GM12873 (cell line): ENCODE results near the gene AGAP1.

Experiments used
- TF ChIP-seq, protein P1 (sequence below): IDR thresholded peaks from 2 replicates; pipeline ENCODE4 v1.5.1; 2012; ENCODE audit warnings: low read depth, mild to moderate bottlenecking, moderate library complexity, low read length, control low read depth; ENCODE audit not compliant: insufficient read depth; ENCODE audit errors: missing control alignments

AGAP1 gene

DNA sequence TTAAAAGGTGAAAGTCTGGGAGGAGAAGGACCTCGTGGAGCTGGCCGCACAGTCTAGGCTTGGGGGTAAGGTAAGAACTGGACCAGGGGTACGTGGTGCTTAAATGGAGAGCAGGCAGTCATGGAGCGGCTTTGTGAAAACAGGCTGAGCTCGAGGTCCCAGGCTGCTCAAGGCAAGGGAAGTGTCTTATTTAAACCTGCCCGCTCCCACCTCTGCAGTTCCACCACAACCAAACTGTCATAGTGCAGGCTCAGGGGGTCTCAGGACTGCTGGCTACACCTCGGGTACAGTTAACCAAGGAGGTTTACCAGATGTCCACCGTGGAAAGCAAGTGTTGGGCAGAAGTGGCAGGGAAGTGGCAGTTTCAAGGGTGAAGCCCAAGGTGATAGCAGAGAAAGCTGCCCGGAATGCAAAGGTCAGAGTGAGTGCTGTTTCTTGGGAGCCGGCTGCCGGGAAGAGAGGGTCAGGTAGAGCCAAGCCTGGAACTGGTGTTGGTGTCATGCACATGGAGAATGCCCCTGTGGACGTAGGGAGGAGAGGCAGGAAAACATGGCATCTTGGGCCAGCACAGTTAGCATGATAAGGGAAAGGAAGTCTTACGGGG is 471.0 kb downstream of the AGAP1 start:
- TF ChIP-seq, protein P1, sequence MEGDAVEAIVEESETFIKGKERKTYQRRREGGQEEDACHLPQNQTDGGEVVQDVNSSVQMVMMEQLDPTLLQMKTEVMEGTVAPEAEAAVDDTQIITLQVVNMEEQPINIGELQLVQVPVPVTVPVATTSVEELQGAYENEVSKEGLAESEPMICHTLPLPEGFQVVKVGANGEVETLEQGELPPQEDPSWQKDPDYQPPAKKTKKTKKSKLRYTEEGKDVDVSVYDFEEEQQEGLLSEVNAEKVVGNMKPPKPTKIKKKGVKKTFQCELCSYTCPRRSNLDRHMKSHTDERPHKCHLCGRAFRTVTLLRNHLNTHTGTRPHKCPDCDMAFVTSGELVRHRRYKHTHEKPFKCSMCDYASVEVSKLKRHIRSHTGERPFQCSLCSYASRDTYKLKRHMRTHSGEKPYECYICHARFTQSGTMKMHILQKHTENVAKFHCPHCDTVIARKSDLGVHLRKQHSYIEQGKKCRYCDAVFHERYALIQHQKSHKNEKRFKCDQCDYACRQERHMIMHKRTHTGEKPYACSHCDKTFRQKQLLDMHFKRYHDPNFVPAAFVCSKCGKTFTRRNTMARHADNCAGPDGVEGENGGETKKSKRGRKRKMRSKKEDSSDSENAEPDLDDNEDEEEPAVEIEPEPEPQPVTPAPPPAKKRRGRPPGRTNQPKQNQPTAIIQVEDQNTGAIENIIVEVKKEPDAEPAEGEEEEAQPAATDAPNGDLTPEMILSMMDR = no peak

DNA sequence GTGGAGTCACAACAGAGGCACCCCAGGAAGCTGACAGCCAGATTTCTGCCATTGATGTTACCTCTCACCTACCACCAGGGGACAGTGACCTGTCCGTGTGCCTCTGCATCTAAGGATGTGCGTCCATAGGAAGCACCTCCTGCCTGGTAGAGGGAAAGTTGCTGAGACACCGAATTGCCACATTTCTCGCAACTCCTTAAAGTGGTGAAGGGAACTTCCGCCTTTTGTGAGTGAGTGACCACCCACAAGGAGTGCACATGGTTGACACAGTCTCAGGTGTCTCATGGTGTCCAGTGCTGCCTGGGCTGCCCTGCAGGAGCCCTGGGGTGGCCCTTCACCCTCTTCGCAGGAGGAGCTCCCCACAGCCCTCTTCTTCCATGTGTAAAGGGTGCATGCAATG is 472.6 kb downstream of the AGAP1 start:
- TF ChIP-seq, protein P1 = peak; percentile 37

- TF ChIP-seq, protein P1 = no peak
These were observed 473.3 kb downstream of the AGAP1 start for GRCh38 chr2:235966932-235967757.

- TF ChIP-seq, protein P1 = no peak
These were observed 474.3 kb downstream of the AGAP1 start for GRCh38 chr2:235968155-235968554.

- TF ChIP-seq, protein P1 = no peak
These were observed 474.9 kb downstream of the AGAP1 start for GRCh38 chr2:235968616-235969324.

DNA sequence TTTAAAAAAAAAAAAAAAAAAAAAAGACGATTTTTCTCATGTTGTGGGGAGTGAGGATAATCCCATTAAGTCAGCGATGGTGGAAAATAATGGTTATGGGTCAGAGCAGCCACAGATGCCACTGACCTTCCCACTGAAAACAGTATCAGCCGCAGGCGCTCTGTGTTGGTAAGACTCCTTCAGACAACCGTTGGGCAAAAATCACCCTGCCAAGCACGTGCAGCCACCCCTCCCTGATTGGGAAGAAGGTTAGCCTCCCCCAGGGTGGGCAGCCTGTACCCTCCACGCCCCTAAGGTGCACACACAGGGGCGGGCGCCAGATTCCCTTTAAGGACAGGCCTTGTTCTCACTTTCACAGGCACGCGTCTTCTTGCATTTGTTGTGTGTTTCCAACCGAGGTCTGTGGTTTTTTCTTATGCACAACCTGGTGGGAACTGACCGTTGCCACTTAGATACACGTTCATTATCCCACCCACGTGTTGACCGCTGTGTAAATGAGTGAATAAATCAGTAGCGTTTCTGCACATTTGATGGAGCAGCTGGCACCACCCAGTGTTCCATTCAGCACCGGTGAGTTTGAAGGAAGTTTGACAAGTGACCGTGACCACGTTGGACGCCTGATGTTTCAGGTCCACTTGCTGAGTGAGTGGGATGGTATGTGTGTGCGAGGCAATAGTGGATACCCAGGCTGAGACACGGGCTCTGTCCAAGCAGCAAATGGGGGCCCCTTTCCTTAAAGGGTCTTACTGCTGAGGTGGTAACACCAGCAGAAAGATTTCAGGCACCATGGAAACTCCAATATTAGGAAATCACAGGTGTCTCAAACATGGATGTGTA is 476.6 kb downstream of the AGAP1 start:
- TF ChIP-seq, protein P1 = no peak

GRCh38 chr2:235976516-235976915 is 482.7 kb downstream of the AGAP1 start:
- TF ChIP-seq, protein P1 = no peak
